HCT116 (cell line): ENCODE measurements around the gene OOSP4B. TPM values are rescaled to one million over a fixed set of nuclear protein-coding genes. Genes with fewer than 3 reads are reported as not detected.

Experiments
- ATAC-seq: fragments of 200-7000 bp; cut with Tn5 transposase; 2 replicates; pipeline ENCODE4 v1.9.1; 2020; ENCODE audit warnings: mild to moderate bottlenecking, moderate library complexity
- BruUV-seq: library from RNA; stranded (reverse); fragments of 400-500 nt; replicated peaks from 2 replicates; lab custom pipeline; 2021; lab: Mats Ljungman, UMichigan
- CTCF ChIA-PET: fragments of 300-600 bp; sonication (Branson Sonifier 250); formaldehyde crosslinking; loops from one replicate; lab custom pipeline; 2021; ENCODE audit warnings: antibody characterized with exemption; lab: Charles Lee
- POLR2A ChIA-PET: fragments of 300-600, 350-600 bp; sonication (Branson Sonifier 250); formaldehyde crosslinking; loops from one replicate; lab custom pipeline; 2021; ENCODE audit warnings: antibody characterized with exemption; lab: Charles Lee
- RAD21 ChIA-PET, 2 experiments: fragments of 300-600 bp; sonication (Branson Sonifier 250); formaldehyde crosslinking; loops; one replicate each; lab custom pipeline; 2023; ENCODE audit warnings: low total read pairs in 2 of 2; ENCODE audit not compliant: uncharacterized antibody in 2 of 2, unreplicated experiment in 2 of 2, low non-redundant PET in 1 of 2; lab: Charles Lee
- DNase-seq: peaks from one replicate; pipeline ENCODE4 v3.0.0-alpha.2; 2010; ENCODE audit warnings: low read depth, low spot score
- H2AFZ ChIP-seq: fragments of 200-600 bp; shearing (Covaris generic), sonication (generic); 2 replicates; pipeline ENCODE4 v1.6.1; 2017; ENCODE audit warnings: low read depth, mixed run types, mixed read lengths, antibody characterized with exemption, low read length; ENCODE audit not compliant: poor library complexity, severe bottlenecking
- H3K27ac ChIP-seq: 2 replicates; pipeline ENCODE4 v1.5.1; 2012; ENCODE audit warnings: low read depth, low read length
- H3K27me3 ChIP-seq: fragments of 200-600 bp; sonication (generic); 2 replicates; pipeline ENCODE4 v1.6.1; 2016; ENCODE audit warnings: mixed run types, low read length, mixed read lengths; ENCODE audit not compliant: insufficient read depth
- H3K36me3 ChIP-seq, 2 experiments: fragments of 200-500 bp in 1 of 2; fragments of 200-600 bp in 1 of 2; sonication (Bioruptor generic) in 1 of 2; sonication (generic) in 1 of 2; 2 replicates each; pipeline versions ENCODE4 v1.5.1 to v1.6.1; 2014 to 2016; ENCODE audit warnings: low read length in 2 of 2, inconsistent platforms in 1 of 2, mixed read lengths in 1 of 2, mixed run types in 1 of 2; ENCODE audit not compliant: insufficient read depth in 2 of 2, control insufficient read depth in 1 of 2
- H3K4me1 ChIP-seq, 2 experiments: fragments of 200-600 bp in 1 of 2; sonication (generic) in 1 of 2; 2 replicates each; pipeline versions ENCODE4 v1.5.1 to v1.6.1; 2012 to 2017; ENCODE audit warnings: low read length in 2 of 2, inconsistent platforms in 1 of 2, mild to moderate bottlenecking in 1 of 2, mixed read lengths in 1 of 2, mixed run types in 1 of 2, moderate library complexity in 1 of 2; ENCODE audit not compliant: insufficient read depth in 2 of 2, control insufficient read depth in 1 of 2
- H3K4me2 ChIP-seq: fragments of 200-600 bp; sonication (generic); 2 replicates; pipeline ENCODE4 v1.6.1; 2017; ENCODE audit warnings: mixed run types, low read length, mixed read lengths
- H3K4me3 ChIP-seq, 2 experiments: fragments of 200-600 bp in 1 of 2; sonication (generic) in 1 of 2; replicated peaks in 1 of 2; 2 replicates each; pipeline ENCODE4 v1.5.1; 2011 to 2016; ENCODE audit warnings: low read length in 2 of 2, control low read depth in 1 of 2, low read depth in 1 of 2, mild to moderate bottlenecking in 1 of 2, mixed read lengths in 1 of 2, mixed run types in 1 of 2
- H3K79me2 ChIP-seq: fragments of 200-600 bp; sonication (generic); 2 replicates; pipeline ENCODE4 v1.6.1; 2017; ENCODE audit warnings: mild to moderate bottlenecking, mixed run types, low read length, moderate library complexity, mixed read lengths; ENCODE audit not compliant: insufficient read depth
- H3K9ac ChIP-seq: fragments of 200-600 bp; sonication (generic); 2 replicates; pipeline ENCODE4 v1.6.1; 2016; ENCODE audit warnings: low read length, mixed read lengths
- H3K9me2 ChIP-seq: fragments of 200-600 bp; sonication (generic), shearing (Covaris generic); 2 replicates; pipeline ENCODE4 v1.6.1; 2017; ENCODE audit warnings: mixed run types, mild to moderate bottlenecking, moderate library complexity; ENCODE audit not compliant: insufficient read depth
- H3K9me3 ChIP-seq, 2 experiments: fragments of 200-500 bp in 1 of 2; fragments of 200-600 bp in 1 of 2; sonication (Bioruptor generic) in 1 of 2; sonication (generic) in 1 of 2; 2 replicates each; pipeline ENCODE4 v1.6.1; 2014 to 2017; ENCODE audit warnings: low read length in 2 of 2, mixed read lengths in 2 of 2, inconsistent platforms in 1 of 2, low read depth in 1 of 2, mild to moderate bottlenecking in 1 of 2, mixed run types in 1 of 2, moderate library complexity in 1 of 2; ENCODE audit not compliant: control insufficient read depth in 1 of 2, insufficient read depth in 1 of 2
- H4K20me1 ChIP-seq: fragments of 200-600 bp; sonication (generic), shearing (Covaris generic); 2 replicates; pipeline ENCODE4 v1.6.1; 2017; ENCODE audit warnings: mixed run types, mild to moderate bottlenecking, moderate library complexity; ENCODE audit not compliant: insufficient read depth
- ELF1 ChIP-seq: IDR thresholded peaks from 2 replicates; pipeline ENCODE4 v1.6.1; 2012; ENCODE audit warnings: low read depth, borderline replicate concordance
- EZH2 ChIP-seq: fragments of 200-600 bp; sonication (generic); IDR thresholded peaks from 2 replicates; pipeline ENCODE4 v1.6.1; 2017; ENCODE audit warnings: antibody characterized with exemption, mixed run types
- SIN3A ChIP-seq: IDR thresholded peaks from 2 replicates; pipeline ENCODE4 v1.6.1; 2012; ENCODE audit warnings: low read depth
- YY1 ChIP-seq: IDR thresholded peaks from 2 replicates; pipeline ENCODE4 v1.6.1; 2011; ENCODE audit warnings: low read length, low read depth, moderate library complexity, mild to moderate bottlenecking; ENCODE audit not compliant: insufficient replicate concordance; ENCODE audit errors: extremely low read depth
- ZFX ChIP-seq: fragments of 450-650 bp; IDR thresholded peaks from 2 replicates; pipeline ENCODE4 v1.6.1; 2017
- ZNF274 ChIP-seq: fragments of 200-500 bp; sonication (Bioruptor generic); IDR thresholded peaks from 2 replicates; pipeline ENCODE4 v1.6.1; 2014; ENCODE audit warnings: mild to moderate bottlenecking, low read depth, low read length, inconsistent platforms
- intact Hi-C: fragments of 100-400 bp; cut with micrococcal nuclease; formaldehyde crosslinking; loops from 2 replicates; pipeline ENCODE4 v1.10.0; 2022
- total RNA-seq: library from RNA; stranded (reverse); gene quantifications from one replicate; pipeline ENCODE4 v1.2.1, GENCODE V29; 2021; ENCODE audit not compliant: unreplicated experiment
- TF ChIP-seq, protein P1 (sequence below), 3 experiments: fragments of 200-600 bp in 1 of 3; sonication (generic) in 1 of 3; IDR thresholded peaks in 2 of 3; conservative IDR thresholded peaks in 1 of 3; 2 replicates each; pipeline ENCODE4 v1.5.1; 2012 to 2017; ENCODE audit warnings: low read depth in 2 of 3, low read length in 2 of 3, antibody characterized with exemption in 1 of 3, borderline replicate concordance in 1 of 3, control low read depth in 1 of 3, mild to moderate bottlenecking in 1 of 3, mixed read lengths in 1 of 3, mixed run types in 1 of 3, moderate library complexity in 1 of 3; ENCODE audit not compliant: insufficient read depth in 1 of 3
- TF ChIP-seq, protein P2 (sequence below): IDR thresholded peaks from 2 replicates; pipeline ENCODE4 v1.6.1; 2012
- TF ChIP-seq, protein P3 (sequence below): IDR thresholded peaks from 2 replicates; pipeline ENCODE4 v1.6.1; 2011; ENCODE audit warnings: mild to moderate bottlenecking, low read length, moderate library complexity; ENCODE audit not compliant: insufficient replicate concordance; ENCODE audit errors: extremely low read depth

Gene OOSP4B
- total RNA-seq, 1 experiment from 2014 or later, result not detected

DNA sequence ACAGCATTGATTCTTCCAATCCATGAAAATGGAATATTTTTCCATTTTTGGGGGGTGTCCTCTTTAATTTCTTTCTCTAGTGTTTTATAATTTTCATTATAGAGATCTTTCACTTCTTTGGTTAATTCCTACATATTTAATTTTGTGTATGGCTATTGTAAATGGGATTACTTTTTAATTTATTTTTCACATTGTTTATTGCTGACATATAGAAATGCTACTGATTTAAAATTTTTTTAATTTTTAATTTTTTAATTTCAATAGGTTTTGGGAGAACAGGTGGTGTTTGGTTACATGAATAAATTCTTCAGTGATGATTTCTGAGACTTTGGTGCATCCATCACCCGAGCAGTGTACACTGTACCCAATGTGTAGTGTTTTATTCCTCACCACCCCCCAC, 26.6 kb upstream of the OOSP4B start:
- BruUV-seq, result no TSS peak
- Histone ChIP-seq H3K9ac (no peak overlapping the region), H3K27me3 (no peaks in the 10 kb centered on the region), H3K27ac (no peak overlapping the region), H3K4me3 (no peak overlapping the region), H2AFZ (no peak overlapping the region), H3K4me1 (no peaks in the 10 kb centered on the region), H3K4me2 (no peak overlapping the region), H3K79me2 (no peaks in the 10 kb centered on the region), H3K36me3 (no peaks in the 10 kb centered on the region), H4K20me1 (no peaks in the 10 kb centered on the region), H3K9me3 (no peaks in the 10 kb centered on the region), H3K9me2 (no peaks in the 10 kb centered on the region)
- RAD21 ChIA-PET, result no interaction called here
- TF ChIP-seq ZFX, result no peak
- TF ChIP-seq, protein P1, sequence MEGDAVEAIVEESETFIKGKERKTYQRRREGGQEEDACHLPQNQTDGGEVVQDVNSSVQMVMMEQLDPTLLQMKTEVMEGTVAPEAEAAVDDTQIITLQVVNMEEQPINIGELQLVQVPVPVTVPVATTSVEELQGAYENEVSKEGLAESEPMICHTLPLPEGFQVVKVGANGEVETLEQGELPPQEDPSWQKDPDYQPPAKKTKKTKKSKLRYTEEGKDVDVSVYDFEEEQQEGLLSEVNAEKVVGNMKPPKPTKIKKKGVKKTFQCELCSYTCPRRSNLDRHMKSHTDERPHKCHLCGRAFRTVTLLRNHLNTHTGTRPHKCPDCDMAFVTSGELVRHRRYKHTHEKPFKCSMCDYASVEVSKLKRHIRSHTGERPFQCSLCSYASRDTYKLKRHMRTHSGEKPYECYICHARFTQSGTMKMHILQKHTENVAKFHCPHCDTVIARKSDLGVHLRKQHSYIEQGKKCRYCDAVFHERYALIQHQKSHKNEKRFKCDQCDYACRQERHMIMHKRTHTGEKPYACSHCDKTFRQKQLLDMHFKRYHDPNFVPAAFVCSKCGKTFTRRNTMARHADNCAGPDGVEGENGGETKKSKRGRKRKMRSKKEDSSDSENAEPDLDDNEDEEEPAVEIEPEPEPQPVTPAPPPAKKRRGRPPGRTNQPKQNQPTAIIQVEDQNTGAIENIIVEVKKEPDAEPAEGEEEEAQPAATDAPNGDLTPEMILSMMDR (IDR thresholded peaks at IDR 0.05 in 2 of 3, conservative IDR thresholded peaks at IDR 0.05 in 1 of 3; ENCODE audit: borderline replicate concordance in 1 of 3, insufficient read depth in 1 of 3, low read depth in 2 of 3, low read length in 2 of 3), result no peak
- no peak for TF ChIP-seq ZNF274
- TF ChIP-seq, protein P2, sequence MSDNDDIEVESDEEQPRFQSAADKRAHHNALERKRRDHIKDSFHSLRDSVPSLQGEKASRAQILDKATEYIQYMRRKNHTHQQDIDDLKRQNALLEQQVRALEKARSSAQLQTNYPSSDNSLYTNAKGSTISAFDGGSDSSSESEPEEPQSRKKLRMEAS, result no peak
- no peak for TF ChIP-seq SIN3A
- TF ChIP-seq, protein P3, sequence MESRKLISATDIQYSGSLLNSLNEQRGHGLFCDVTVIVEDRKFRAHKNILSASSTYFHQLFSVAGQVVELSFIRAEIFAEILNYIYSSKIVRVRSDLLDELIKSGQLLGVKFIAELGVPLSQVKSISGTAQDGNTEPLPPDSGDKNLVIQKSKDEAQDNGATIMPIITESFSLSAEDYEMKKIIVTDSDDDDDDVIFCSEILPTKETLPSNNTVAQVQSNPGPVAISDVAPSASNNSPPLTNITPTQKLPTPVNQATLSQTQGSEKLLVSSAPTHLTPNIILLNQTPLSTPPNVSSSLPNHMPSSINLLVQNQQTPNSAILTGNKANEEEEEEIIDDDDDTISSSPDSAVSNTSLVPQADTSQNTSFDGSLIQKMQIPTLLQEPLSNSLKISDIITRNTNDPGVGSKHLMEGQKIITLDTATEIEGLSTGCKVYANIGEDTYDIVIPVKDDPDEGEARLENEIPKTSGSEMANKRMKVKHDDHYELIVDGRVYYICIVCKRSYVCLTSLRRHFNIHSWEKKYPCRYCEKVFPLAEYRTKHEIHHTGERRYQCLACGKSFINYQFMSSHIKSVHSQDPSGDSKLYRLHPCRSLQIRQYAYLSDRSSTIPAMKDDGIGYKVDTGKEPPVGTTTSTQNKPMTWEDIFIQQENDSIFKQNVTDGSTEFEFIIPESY, result no peak
- TF ChIP-seq EZH2, result no peak
- no peak for TF ChIP-seq YY1
- no peak for TF ChIP-seq ELF1
- ATAC-seq (no peak), DNase-seq (no peak)
- CTCF ChIA-PET, result no interaction called here
- intact Hi-C loops, result no loop called here
- POLR2A ChIA-PET, result no interaction called here
